IMR-90 (cell line): ENCODE measurements around the gene HRNR. TPM values are rescaled to one million over a fixed set of nuclear protein-coding genes. Genes with fewer than 3 reads are reported as not detected.

Experiments used
- ATAC-seq: fragments of 200-7000 bp; cut with Tn5 transposase; 2 replicates; pipeline ENCODE4 v1.9.1; 2020; ENCODE audit warnings: low read depth, mild to moderate bottlenecking, moderate library complexity
- BruUV-seq: library from RNA; stranded (reverse); fragments of 400-500 nt; replicated peaks from 2 replicates; lab custom pipeline; 2021; lab: Mats Ljungman, UMichigan
- CTCF ChIA-PET: fragments of 300-600 bp; formaldehyde crosslinking; extraction: SDS; loops from one replicate; lab custom pipeline; 2021; ENCODE audit warnings: antibody characterized with exemption; lab: Yijun Ruan, JAX
- POLR2A ChIA-PET: fragments of 300-600 bp; sonication (Branson Sonifier 250); formaldehyde crosslinking; loops from one replicate; lab custom pipeline; 2022; ENCODE audit warnings: antibody characterized with exemption; ENCODE audit not compliant: unreplicated experiment; lab: Charles Lee
- DNase-seq: peaks from one replicate; pipeline ENCODE4 v3.0.0; 2013
- H2AFZ ChIP-seq: replicated peaks from 2 replicates; pipeline ENCODE3; 2013; ENCODE audit warnings: low read length, mild to moderate bottlenecking; ENCODE audit not compliant: poor library complexity
- H2AK5ac ChIP-seq: 2 replicates; pipeline ENCODE4 v1.6.1; 2013; ENCODE audit warnings: low read depth, low read length, inconsistent platforms
- H2AK9ac ChIP-seq: replicated peaks from 2 replicates; pipeline ENCODE3; 2013; ENCODE audit warnings: mild to moderate bottlenecking, low read depth, low read length, moderate library complexity; ENCODE audit not compliant: poor library complexity
- H2BK120ac ChIP-seq: 2 replicates; pipeline ENCODE4 v1.6.1; 2013; ENCODE audit warnings: low read depth, low read length, inconsistent platforms
- H2BK15ac ChIP-seq: 3 replicates; pipeline ENCODE4 v1.6.1; 2013; ENCODE audit warnings: low read depth, low read length, inconsistent platforms
- H2BK20ac ChIP-seq: 2 replicates; pipeline ENCODE4 v1.6.1; 2013; ENCODE audit warnings: low read depth, mild to moderate bottlenecking, inconsistent platforms, low read length, moderate library complexity
- H2BK5ac ChIP-seq: 2 replicates; pipeline ENCODE4 v1.6.1; 2013; ENCODE audit warnings: mild to moderate bottlenecking, low read depth, low read length, inconsistent platforms; ENCODE audit not compliant: poor library complexity, severe bottlenecking
- H3K14ac ChIP-seq: replicated peaks from 2 replicates; pipeline ENCODE4 v1.6.1; 2013; ENCODE audit warnings: low read depth, low read length, inconsistent platforms
- H3K18ac ChIP-seq: 2 replicates; pipeline ENCODE4 v1.6.1; 2013; ENCODE audit warnings: low read depth, low read length, control low read depth
- H3K23ac ChIP-seq: 2 replicates; pipeline ENCODE4 v1.6.1; 2013; ENCODE audit warnings: low read depth, low read length, inconsistent platforms
- H3K27ac ChIP-seq: 2 replicates; pipeline ENCODE4 v1.5.1; 2013; ENCODE audit warnings: mild to moderate bottlenecking, control low read depth, low read length; ENCODE audit not compliant: insufficient read depth
- H3K27me3 ChIP-seq: 2 replicates; pipeline ENCODE4 v1.6.1; 2013; ENCODE audit warnings: low read length; ENCODE audit not compliant: control insufficient read depth, insufficient read depth
- H3K36me3 ChIP-seq: 2 replicates; pipeline ENCODE4 v1.6.1; 2013; ENCODE audit warnings: low read length, mixed read lengths; ENCODE audit not compliant: control insufficient read depth, insufficient read depth
- H3K4ac ChIP-seq: 2 replicates; pipeline ENCODE4 v1.6.1; 2013; ENCODE audit warnings: low read depth, low read length, inconsistent platforms
- H3K4me1 ChIP-seq: 2 replicates; pipeline ENCODE4 v1.6.1; 2013; ENCODE audit warnings: low read length, mixed read lengths; ENCODE audit not compliant: control insufficient read depth, insufficient read depth
- H3K4me2 ChIP-seq: 2 replicates; pipeline ENCODE4 v1.6.1; 2013; ENCODE audit warnings: low read depth, mild to moderate bottlenecking, control low read depth, low read length, moderate library complexity
- H3K4me3 ChIP-seq: 2 replicates; pipeline ENCODE4 v1.5.1; 2013; ENCODE audit warnings: low read depth, mild to moderate bottlenecking, control low read depth, low read length, moderate library complexity; ENCODE audit not compliant: insufficient read depth
- H3K56ac ChIP-seq: 2 replicates; pipeline ENCODE4 v1.6.1; 2013; ENCODE audit warnings: low read length, inconsistent platforms; ENCODE audit not compliant: insufficient read depth; ENCODE audit errors: extremely low read depth
- H3K79me1 ChIP-seq, 2 experiments: 2 replicates each; pipeline ENCODE4 v1.6.1; 2013; ENCODE audit warnings: low read length in 2 of 2, inconsistent platforms in 1 of 2, low read depth in 1 of 2
- H3K9ac ChIP-seq: 2 replicates; pipeline ENCODE4 v1.6.1; 2013; ENCODE audit warnings: low read depth, low read length, control low read depth
- H3K9me1 ChIP-seq: 2 replicates; pipeline ENCODE4 v1.6.1; 2013; ENCODE audit warnings: low read length, inconsistent platforms; ENCODE audit not compliant: insufficient read depth
- H3K9me3 ChIP-seq: 2 replicates; pipeline ENCODE4 v1.6.1; 2013; ENCODE audit warnings: low read length; ENCODE audit not compliant: control insufficient read depth, insufficient read depth
- H4K20me1 ChIP-seq: 2 replicates; pipeline ENCODE4 v1.6.1; 2013; ENCODE audit warnings: low read length, inconsistent platforms; ENCODE audit not compliant: insufficient read depth
- H4K5ac ChIP-seq: 2 replicates; pipeline ENCODE4 v1.6.1; 2013; ENCODE audit warnings: mild to moderate bottlenecking, low read depth, low read length, control low read depth
- H4K8ac ChIP-seq, 2 experiments: 2 replicates each; pipeline ENCODE4 v1.6.1; 2013; ENCODE audit warnings: low read depth in 2 of 2, low read length in 2 of 2, control low read depth in 1 of 2, inconsistent platforms in 1 of 2
- H4K91ac ChIP-seq: 2 replicates; pipeline ENCODE4 v1.6.1; 2013; ENCODE audit warnings: low read depth, low read length, inconsistent platforms; ENCODE audit not compliant: insufficient read depth
- CEBPB ChIP-seq: IDR thresholded peaks from 2 replicates; pipeline ENCODE4 v1.6.1; 2012; ENCODE audit warnings: low read depth, low read length, improper control_type of control experiment
- ELK1 ChIP-seq: fragments of 150-350 bp; IDR thresholded peaks from 2 replicates; pipeline ENCODE4 v1.6.1; 2016; ENCODE audit warnings: low read depth, mild to moderate bottlenecking, low read length, moderate library complexity, borderline replicate concordance
- FOS ChIP-seq: fragments of 150-350 bp; IDR thresholded peaks from 2 replicates; pipeline ENCODE4 v1.6.1; 2016; ENCODE audit warnings: low read depth, low read length
- MAFK ChIP-seq: IDR thresholded peaks from 2 replicates; pipeline ENCODE4 v1.6.1; 2012; ENCODE audit warnings: low read depth, low read length, improper control_type of control experiment
- MXI1 ChIP-seq: IDR thresholded peaks from 2 replicates; pipeline ENCODE4 v1.6.1; 2012; ENCODE audit warnings: low read depth, mild to moderate bottlenecking, low read length, moderate library complexity, borderline replicate concordance
- RAD21 ChIP-seq: IDR thresholded peaks from 2 replicates; pipeline ENCODE4 v1.6.1; 2012; ENCODE audit warnings: low read length, improper control_type of control experiment
- RFX5 ChIP-seq: IDR thresholded peaks from 2 replicates; pipeline ENCODE4 v1.8.0; 2012; ENCODE audit warnings: low read depth, mild to moderate bottlenecking, low read length, moderate library complexity
- SMC3 ChIP-seq: fragments of 150-350 bp; IDR thresholded peaks from 2 replicates; pipeline ENCODE4 v1.6.1; 2016; ENCODE audit warnings: low read depth, mild to moderate bottlenecking, antibody characterized with exemption, low read length, moderate library complexity
- WGBS, 2 experiments: methylation state at CpG; one replicate each; pipeline versions ENCODE4 v1.1.5 to v1.1.7; 2013; ENCODE audit warnings: missing lambda C conversion rate in 2 of 2; ENCODE audit not compliant: insufficient read length in 1 of 2; ENCODE audit errors: extremely low coverage in 2 of 2; 5-methylcytosine and 5-hydroxymethylcytosine counted together
- dilution Hi-C: fragments of 300-500 bp; cut with HindIII; formaldehyde crosslinking; loops from one replicate; pipeline ENCODE4 v1.14.3; 2018; ENCODE audit warnings: low sequenced_read_pairs; ENCODE audit not compliant: unreplicated experiment
- in situ Hi-C: fragments of 300-500 bp; cut with MboI; formaldehyde crosslinking; loops from 3 replicates; pipeline ENCODE4 v1.14.3; 2019; ENCODE audit warnings: low sequenced_read_pairs, inconsistent platforms, mixed read lengths
- intact Hi-C: fragments of 100-400 bp; cut with micrococcal nuclease; formaldehyde crosslinking; loops from 2 replicates; pipeline ENCODE4 v1.10.0; 2022
- polyA plus RNA-seq, 3 experiments: library from polyadenylated mRNA; depleted of rRNA; stranded (reverse); fragments of >200 nt; gene quantifications; 2 replicates each; pipeline ENCODE4 v1.2.3, GENCODE V29; 2012; ENCODE audit warnings: low replicate concordance in 1 of 3
- total RNA-seq: library from RNA; depleted of rRNA; stranded (reverse); fragments of >200 nt; gene quantifications from 2 replicates; pipeline ENCODE4 v1.2.3, GENCODE V29; 2012
- TF ChIP-seq, protein P1 (sequence below): conservative IDR thresholded peaks from 2 replicates; pipeline ENCODE4 v1.5.1; 2012; ENCODE audit warnings: mild to moderate bottlenecking, low read depth, low read length, improper control_type of control experiment
- TF ChIP-seq, protein P2 (sequence below): fragments of 150-350 bp; IDR thresholded peaks from 2 replicates; pipeline ENCODE4 v1.6.1; 2017; ENCODE audit warnings: mild to moderate bottlenecking, antibody characterized with exemption, low read length, low read depth

Gene HRNR
- total and polyA plus RNA-seq, 2 of the 4 experiments (the other 2 are of a cell fraction), result under 0.01 TPM; not detected in 1

DNA sequence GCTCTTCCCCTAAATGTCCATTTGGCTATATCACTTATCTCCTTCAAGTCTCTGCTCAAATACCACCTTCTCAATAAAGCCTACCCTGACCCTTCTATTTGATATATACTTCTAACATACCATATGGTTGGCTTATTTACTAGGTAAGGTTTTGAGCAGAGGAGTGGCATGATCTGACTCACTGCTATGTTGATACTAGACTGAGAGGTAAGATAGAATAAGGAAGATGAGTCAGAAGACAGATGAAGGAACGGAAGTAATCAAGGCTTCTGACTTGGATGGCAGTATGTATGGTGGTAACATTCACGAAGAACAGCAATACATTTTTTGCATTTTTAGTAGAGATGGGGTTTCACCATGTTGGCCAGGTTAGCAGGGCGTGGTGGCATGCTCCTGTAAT, 4.8 kb upstream of the HRNR start:
- no peak for TF ChIP-seq MXI1
- TF ChIP-seq RAD21, result no peak
- TF ChIP-seq RFX5, result no peak
- no peak for TF ChIP-seq CEBPB
- TF ChIP-seq, protein P1, sequence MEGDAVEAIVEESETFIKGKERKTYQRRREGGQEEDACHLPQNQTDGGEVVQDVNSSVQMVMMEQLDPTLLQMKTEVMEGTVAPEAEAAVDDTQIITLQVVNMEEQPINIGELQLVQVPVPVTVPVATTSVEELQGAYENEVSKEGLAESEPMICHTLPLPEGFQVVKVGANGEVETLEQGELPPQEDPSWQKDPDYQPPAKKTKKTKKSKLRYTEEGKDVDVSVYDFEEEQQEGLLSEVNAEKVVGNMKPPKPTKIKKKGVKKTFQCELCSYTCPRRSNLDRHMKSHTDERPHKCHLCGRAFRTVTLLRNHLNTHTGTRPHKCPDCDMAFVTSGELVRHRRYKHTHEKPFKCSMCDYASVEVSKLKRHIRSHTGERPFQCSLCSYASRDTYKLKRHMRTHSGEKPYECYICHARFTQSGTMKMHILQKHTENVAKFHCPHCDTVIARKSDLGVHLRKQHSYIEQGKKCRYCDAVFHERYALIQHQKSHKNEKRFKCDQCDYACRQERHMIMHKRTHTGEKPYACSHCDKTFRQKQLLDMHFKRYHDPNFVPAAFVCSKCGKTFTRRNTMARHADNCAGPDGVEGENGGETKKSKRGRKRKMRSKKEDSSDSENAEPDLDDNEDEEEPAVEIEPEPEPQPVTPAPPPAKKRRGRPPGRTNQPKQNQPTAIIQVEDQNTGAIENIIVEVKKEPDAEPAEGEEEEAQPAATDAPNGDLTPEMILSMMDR, result no peak
- TF ChIP-seq FOS, result no peak
- no peak for TF ChIP-seq SMC3
- no peak for TF ChIP-seq MAFK
- no peak for TF ChIP-seq ELK1
- TF ChIP-seq, protein P2, sequence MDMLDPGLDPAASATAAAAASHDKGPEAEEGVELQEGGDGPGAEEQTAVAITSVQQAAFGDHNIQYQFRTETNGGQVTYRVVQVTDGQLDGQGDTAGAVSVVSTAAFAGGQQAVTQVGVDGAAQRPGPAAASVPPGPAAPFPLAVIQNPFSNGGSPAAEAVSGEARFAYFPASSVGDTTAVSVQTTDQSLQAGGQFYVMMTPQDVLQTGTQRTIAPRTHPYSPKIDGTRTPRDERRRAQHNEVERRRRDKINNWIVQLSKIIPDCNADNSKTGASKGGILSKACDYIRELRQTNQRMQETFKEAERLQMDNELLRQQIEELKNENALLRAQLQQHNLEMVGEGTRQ, result no peak

More for the DNA sequence above, 4.8 kb upstream of the HRNR start:
- intact Hi-C loops, result no loop called here
- H2BK20ac ChIP-seq, result no peak overlapping the region
- no peak overlapping the region for H3K9ac ChIP-seq
- no peaks in the 10 kb centered on the region for H3K9me3 ChIP-seq
- BruUV-seq, result no TSS peak
- H3K27ac ChIP-seq, result no peak overlapping the region
- H2BK120ac ChIP-seq, result no peak overlapping the region
- H3K27me3 ChIP-seq, result no peaks in the 10 kb centered on the region
- H3K56ac ChIP-seq, result no peak overlapping the region
- no CpG with 5 or more reads among the region's 3 CpGs for WGBS, 2 experiments
- no peaks in the 10 kb centered on the region for H4K20me1 ChIP-seq
- no peak overlapping the region for H3K23ac ChIP-seq
- H3K14ac ChIP-seq, result no peak overlapping the region
- H2AK5ac ChIP-seq, result no peak overlapping the region
- in situ Hi-C loops, result no loop called here
- no peak overlapping the region for H2AK9ac ChIP-seq
- dilution Hi-C loops, result no loop called here
- ChIA-PET CTCF (no interaction called here), POLR2A (no interaction called here)
- no peaks in the 10 kb centered on the region for H3K9me1 ChIP-seq
- H3K4me3 ChIP-seq, result no peak overlapping the region
- H2BK15ac ChIP-seq, result no peak overlapping the region
- H3K4me1 ChIP-seq, result no peaks in the 10 kb centered on the region
- no peak overlapping the region for H2AFZ ChIP-seq
- H4K91ac ChIP-seq, result no peak overlapping the region
- ATAC-seq (no peak), DNase-seq (no peak)
- no peak overlapping the region for H3K4ac ChIP-seq
- H4K5ac ChIP-seq, result no peak overlapping the region
- H2BK5ac ChIP-seq, result no peak overlapping the region
- no peak overlapping the region for H3K4me2 ChIP-seq
- no peak overlapping the region for H4K8ac ChIP-seq
- no peak overlapping the region for H3K18ac ChIP-seq
- no peaks in the 10 kb centered on the region for H3K36me3 ChIP-seq
- no peaks in the 10 kb centered on the region for H3K79me1 ChIP-seq
